HL-60 (cell line): ENCODE data around the gene FES.
A peak's percentile ranks its signal among the peaks of the same experiment; 100 is the strongest.

Experiments used
- DNase-seq, 2 experiments: peaks; one replicate each; pipeline ENCODE4 v3.0.0-alpha.2; 2010 to 2020; ENCODE audit warnings: low read depth in 1 of 2, low spot score in 1 of 2
- H3K27ac ChIP-seq: fragments of 250-450 bp; sonication (Bioruptor Pico); replicated peaks from 2 replicates; pipeline ENCODE4 v1.5.1; 2020; ENCODE audit warnings: mild to moderate bottlenecking, moderate library complexity
- H3K27me3 ChIP-seq: fragments of 250-450 bp; sonication (Bioruptor Pico); 2 replicates; pipeline ENCODE4 v1.5.1; 2021; ENCODE audit warnings: mild to moderate bottlenecking, moderate library complexity; ENCODE audit not compliant: insufficient read depth, poor library complexity, severe bottlenecking
- H3K4me3 ChIP-seq: replicated peaks from 2 replicates; pipeline ENCODE4 v1.5.1; 2011; ENCODE audit warnings: mild to moderate bottlenecking, control low read depth, low read length; ENCODE audit not compliant: insufficient read depth
- CTCF ChIP-seq: IDR thresholded peaks from one replicate; pipeline ENCODE4 v1.5.1; 2011; ENCODE audit warnings: low read length, control low read depth, inconsistent platforms; ENCODE audit not compliant: insufficient read depth
- GABPA ChIP-seq: IDR thresholded peaks from 2 replicates; pipeline ENCODE4 v1.6.1; 2012; ENCODE audit warnings: low read depth
- POLR2AphosphoS5 ChIP-seq: IDR thresholded peaks from 2 replicates; pipeline ENCODE4 v1.6.1; 2012; ENCODE audit warnings: low read depth
- REST ChIP-seq: IDR thresholded peaks from 2 replicates; pipeline ENCODE4 v1.6.1; 2012; ENCODE audit warnings: low read depth; ENCODE audit not compliant: insufficient replicate concordance
- SPI1 ChIP-seq: IDR thresholded peaks from 2 replicates; pipeline ENCODE4 v1.6.1; 2012; ENCODE audit warnings: low read depth, mild to moderate bottlenecking, borderline replicate concordance

FES gene

GRCh38 chr15:90916461-90916860 is 32.2 kb downstream of the FES start:
- no peak for TF ChIP-seq POLR2AphosphoS5
- no peak for TF ChIP-seq SPI1
- no peak for TF ChIP-seq REST
- no peak for TF ChIP-seq GABPA
- no peak for TF ChIP-seq CTCF
- DNase-seq, result no peak
- H3K27ac ChIP-seq, result peak overlapping the region; percentile 90
- H3K27me3 ChIP-seq, result no peaks in the 10 kb centered on the region
- H3K4me3 ChIP-seq, result peak overlapping the region; percentile 52

- DNase-seq, result no peak
- Histone ChIP-seq H3K27me3 (no peaks in the 10 kb centered on the region), H3K27ac (peak overlapping the region; percentile 90), H3K4me3 (no peak overlapping the region)
- no peak for TF ChIP-seq GABPA
- no peak for TF ChIP-seq POLR2AphosphoS5
- TF ChIP-seq CTCF, result no peak
- TF ChIP-seq REST, result no peak
- TF ChIP-seq SPI1, result no peak
Measured at GRCh38 chr15:90917569-90917968, 33.3 kb downstream of the FES start.

GRCh38 chr15:90918034-90918788 is 33.9 kb downstream of the FES start:
- TF ChIP-seq CTCF (no peak), POLR2AphosphoS5 (no peak), GABPA (no peak), SPI1 (no peak), REST (no peak)
- no peak overlapping the region for H3K4me3 ChIP-seq
- H3K27ac ChIP-seq, result no peak overlapping the region
- no peak for DNase-seq
- no peaks in the 10 kb centered on the region for H3K27me3 ChIP-seq
